Measurements from ENCODE around the gene COP1.
"Not testable (repeated sequence)": the region's sequence is repeated elsewhere in the genome, so short reads cannot be mapped to it uniquely, and the experiment has no call there.

The COP1 gene

GRCh38 chr1:176033474-176033873 lies 173.6 kb downstream of the COP1 start:
- no peak for DNase-seq (ENCODE audit: low read depth)

DNA sequence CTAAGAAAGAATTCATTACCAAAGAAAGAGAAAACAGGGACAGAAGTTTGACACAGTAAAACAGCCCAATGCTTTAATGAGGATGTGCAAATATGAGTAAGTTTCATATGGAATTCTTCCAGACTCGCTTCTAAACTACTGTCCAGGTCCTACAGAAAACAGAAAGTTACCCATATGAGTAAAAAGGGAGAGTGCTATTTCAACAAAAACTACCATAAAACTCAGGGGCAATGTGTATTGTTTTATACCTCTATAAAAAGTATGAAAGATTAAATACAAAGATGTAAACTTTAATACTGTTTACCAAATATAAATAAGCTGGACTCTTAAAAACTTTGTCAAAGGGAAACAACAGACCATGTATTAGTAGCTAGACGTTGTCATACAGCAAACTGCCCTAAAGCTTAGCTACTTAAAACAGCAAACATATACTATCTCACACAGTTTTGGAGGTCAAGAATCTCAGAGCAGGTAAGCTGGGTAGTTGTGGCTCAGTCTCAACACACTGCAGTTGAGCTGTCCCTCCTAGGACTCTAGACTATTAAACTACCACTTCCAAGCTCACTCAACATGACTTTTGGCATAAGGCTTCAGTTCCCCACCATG lies 174.9 kb downstream of the COP1 start:
- no peak for DNase-seq (ENCODE audit: low read depth)

DNA sequence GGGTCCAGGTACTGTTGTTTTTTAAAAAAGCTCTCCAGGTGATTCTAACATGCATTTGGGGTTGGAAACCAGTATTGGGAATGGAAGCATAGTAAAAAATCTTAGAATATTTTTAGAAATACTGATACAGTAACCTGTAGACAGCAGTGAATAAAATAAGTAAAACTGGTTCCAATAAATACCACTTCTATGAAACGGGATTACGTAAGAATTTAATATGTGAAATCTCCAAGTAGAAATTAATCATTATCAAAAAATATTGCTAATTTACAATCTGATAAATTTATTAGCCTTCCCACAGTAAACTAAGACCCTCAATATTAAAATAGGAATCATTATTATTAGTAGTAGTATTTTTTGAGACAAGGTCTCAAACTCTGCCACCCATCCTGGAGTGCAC lies 177.5 kb downstream of the COP1 start:
- DNase-seq (ENCODE audit: low read depth) = no peak

- no peak for DNase-seq (ENCODE audit: low read depth)
Observed at GRCh38 chr1:176029155-176029554, 177.9 kb downstream of the COP1 start.

- DNase-seq (ENCODE audit: low read depth) = not testable (repeated sequence)
Observed at GRCh38 chr1:176027934-176028333, 179.2 kb downstream of the COP1 start.

- no peak for DNase-seq (ENCODE audit: low read depth)
Observed at GRCh38 chr1:176022574-176022973, 184.5 kb downstream of the COP1 start.

- DNase-seq (ENCODE audit: low read depth) = no peak
Observed at GRCh38 chr1:176017722-176018121, 189.4 kb downstream of the COP1 start.

DNA sequence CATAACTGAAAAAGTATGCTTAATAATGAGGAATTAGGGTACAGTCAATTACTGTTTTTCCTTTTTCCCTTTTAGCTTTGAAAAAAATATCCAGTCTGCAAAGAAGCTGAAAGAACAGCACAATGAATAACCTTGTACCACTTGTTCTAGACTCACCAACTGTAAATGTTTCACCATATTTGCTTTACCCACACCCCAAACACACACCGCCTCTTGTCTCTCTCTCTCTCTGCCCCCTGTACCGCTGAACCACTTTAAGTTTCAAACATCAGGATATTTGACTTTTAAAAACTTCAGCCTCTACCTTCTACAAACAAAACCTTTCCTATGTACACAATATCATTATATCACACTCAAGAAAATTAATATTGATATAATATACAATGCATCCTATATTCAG lies 197.1 kb downstream of the COP1 start:
- no peak for DNase-seq (ENCODE audit: low read depth)

GRCh38 chr1:176007756-176008389 lies 199.2 kb downstream of the COP1 start:
- DNase-seq (ENCODE audit: low read depth) = not testable (repeated sequence)

GRCh38 chr1:175994660-175995059 lies 212.4 kb downstream of the COP1 start:
- not testable (repeated sequence) for DNase-seq (ENCODE audit: low read depth)

- not testable (repeated sequence) for DNase-seq (ENCODE audit: low read depth)
Observed at GRCh38 chr1:175992825-175993224, 214.3 kb downstream of the COP1 start.

DNA sequence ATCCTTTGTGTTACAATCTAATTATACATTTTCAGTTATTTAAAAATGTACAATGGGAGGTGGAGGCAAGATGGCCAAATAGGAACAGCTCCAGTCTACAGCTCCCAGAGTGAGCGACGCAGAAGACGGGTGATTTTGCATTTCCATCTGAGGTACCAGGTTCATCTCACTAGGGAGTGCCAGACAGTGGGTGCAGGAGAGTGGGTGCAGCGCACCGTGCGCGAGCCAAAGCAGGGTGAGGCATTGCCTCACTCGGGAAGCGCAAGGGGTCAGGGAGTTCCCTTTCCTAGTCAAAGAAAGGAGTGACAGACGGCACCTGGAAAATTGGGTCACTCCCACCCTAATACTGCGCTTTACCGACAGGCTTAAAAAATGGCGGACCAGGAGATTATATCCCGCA lies 214.9 kb downstream of the COP1 start:
- not testable (repeated sequence) for DNase-seq (ENCODE audit: low read depth)

- DNase-seq (ENCODE audit: low read depth) = no peak
Observed at GRCh38 chr1:175984813-175985212, 222.3 kb downstream of the COP1 start.

DNA sequence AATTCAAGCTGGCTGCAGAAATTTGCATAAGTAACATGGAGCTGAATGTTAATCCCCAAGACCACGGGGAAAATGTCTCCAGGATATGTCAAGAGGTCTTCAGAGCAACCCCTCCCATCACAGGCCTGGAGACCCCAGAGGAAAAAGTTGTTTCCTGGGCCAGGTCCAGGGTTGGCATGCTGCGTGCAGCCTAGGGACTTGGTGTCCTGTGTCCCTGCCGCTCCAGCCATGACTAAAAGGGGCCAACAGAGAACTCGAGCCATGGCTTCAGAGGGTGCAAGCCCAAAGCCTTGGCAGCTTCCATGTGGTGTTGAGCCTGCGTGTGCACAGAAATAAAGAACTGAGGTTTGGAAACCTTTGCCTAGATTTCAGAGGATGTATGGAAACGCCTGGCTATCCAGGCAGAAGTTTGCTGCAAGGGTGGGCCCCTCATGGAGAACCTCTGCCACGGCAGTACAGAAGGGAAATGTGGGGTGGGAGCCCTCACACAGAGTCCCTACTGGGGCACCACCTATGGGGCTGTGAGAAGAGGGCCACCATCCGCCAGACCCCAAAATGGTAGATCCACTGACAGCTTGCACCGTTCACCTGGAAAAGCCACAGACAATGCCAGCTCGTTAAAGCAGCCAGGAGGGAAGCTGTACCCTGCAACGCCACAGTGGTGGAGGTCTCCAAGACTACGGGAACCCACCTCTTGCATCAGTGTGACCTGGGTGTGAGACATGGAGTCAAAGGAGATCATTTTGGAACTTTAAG lies 222.9 kb downstream of the COP1 start:
- no peak for DNase-seq (ENCODE audit: low read depth)

GRCh38 chr1:175983363-175983762 lies 223.7 kb downstream of the COP1 start:
- DNase-seq (ENCODE audit: low read depth) = not testable (repeated sequence)

DNA sequence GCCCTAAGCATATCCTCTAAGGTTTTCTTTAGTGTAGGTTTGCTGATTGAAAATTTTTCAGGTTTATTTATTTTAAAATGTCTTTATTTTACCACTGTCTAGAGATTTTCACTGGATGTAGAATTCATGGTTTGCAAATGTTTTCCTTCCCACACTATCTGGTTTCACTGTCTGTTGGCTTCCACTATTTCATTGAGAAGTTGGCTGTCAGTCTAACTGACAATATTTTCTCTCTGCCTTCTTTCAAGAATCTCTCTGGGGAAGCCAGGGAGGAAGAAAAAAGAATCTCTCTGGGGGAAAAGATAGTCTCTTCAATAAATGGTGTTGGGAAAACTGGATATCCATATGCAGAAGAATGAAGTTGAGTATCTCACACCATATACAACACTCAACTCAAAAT lies 226.0 kb downstream of the COP1 start:
- no peak for DNase-seq (ENCODE audit: low read depth)

DNA sequence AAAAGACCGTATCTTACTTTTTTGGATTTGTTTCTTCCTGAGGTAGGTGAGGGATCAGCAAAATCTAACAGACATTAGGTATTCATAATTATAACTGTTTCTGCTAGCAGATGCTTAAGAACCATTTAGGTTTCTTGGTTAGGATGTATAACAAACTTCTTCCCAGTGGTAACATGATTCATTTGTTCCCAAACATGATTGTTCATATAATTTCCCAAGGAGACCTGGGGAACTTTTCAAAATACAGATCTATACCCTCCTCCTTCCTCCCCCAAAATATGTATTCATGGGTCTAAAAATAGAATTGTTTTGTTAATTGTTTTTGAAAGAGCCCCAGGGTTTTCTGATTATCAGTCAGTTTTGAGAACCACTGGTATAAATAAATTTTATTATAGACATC lies 228.2 kb downstream of the COP1 start:
- no peak for DNase-seq (ENCODE audit: low read depth)

GRCh38 chr1:175978476-175978875 lies 228.6 kb downstream of the COP1 start:
- no peak for DNase-seq (ENCODE audit: low read depth)

- no peak for DNase-seq (ENCODE audit: low read depth)
Observed at GRCh38 chr1:175976865-175977642, 230.0 kb downstream of the COP1 start.

GRCh38 chr1:175969231-175969630 lies 237.9 kb downstream of the COP1 start:
- DNase-seq (ENCODE audit: low read depth) = no peak

DNA sequence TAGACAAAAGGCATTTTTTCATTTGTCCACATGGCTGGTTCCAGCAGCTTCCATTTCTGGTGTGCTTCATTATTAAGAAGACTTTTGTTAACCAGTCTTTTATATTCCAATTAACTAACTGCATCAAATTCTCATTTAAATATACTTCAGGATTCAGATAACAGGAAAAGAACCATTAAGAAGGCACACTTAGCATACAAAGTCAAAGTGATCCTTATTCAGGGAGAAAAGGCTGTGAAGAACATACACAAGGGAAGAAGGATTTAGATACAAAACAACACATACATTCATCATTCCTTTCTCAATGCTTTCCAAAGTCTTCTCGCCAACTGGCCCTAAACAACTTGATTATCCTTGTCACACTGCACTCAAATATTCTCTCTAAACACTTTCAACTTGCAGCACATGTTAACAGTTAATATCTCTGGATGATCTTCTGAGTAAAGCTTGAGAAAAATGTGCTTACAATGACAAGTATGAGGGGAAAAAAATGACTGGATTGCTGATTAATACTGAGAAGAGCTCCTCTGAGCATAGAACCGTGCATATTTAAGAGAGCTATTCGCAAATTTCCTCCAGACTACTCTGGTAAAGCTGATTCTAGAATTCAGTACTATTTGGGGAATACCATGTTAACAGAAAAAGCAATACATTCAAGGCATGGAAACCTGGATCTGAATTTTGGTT lies 238.5 kb downstream of the COP1 start:
- DNase-seq (ENCODE audit: low read depth) = no peak

GRCh38 chr1:175963740-175964139 lies 243.3 kb downstream of the COP1 start:
- no peak for DNase-seq (ENCODE audit: low read depth)

Data from stimulated activated CD8-positive, alpha-beta memory T cell treated with anti-CD3 and anti-CD28 coated beads, Interleukin-15, amount 100 ng/mL, for 24 hours (primary cell).